HG03558 (cell line): ENCODE results near the gene POLG.
"Not testable (repeated sequence)": the region's sequence is repeated elsewhere in the genome, so short reads cannot be mapped to it uniquely, and the experiment has no call there.

ENCODE experiments used
- ATAC-seq: cut with Tn5 transposase; IDR thresholded peaks from one replicate; pipeline ENCODE4 v1.9.1; 2021; ENCODE audit warnings: moderate number of reproducible peaks; ENCODE audit not compliant: unreplicated experiment; ENCODE audit errors: extremely low read depth

Gene POLG

GRCh38 chr15:89301304-89302089 is 33.1 kb downstream of the POLG start:
- no peak for ATAC-seq

GRCh38 chr15:89299896-89300295 is 34.7 kb downstream of the POLG start:
- no peak for ATAC-seq

GRCh38 chr15:89293012-89293411 is 41.6 kb downstream of the POLG start:
- no peak for ATAC-seq

GRCh38 chr15:89291934-89292438 is 42.6 kb downstream of the POLG start:
- ATAC-seq: no peak

- no peak for ATAC-seq
Measured at GRCh38 chr15:89283201-89283600, 51.4 kb downstream of the POLG start.

- ATAC-seq: no peak
Measured at GRCh38 chr15:89282631-89283030, 52.0 kb downstream of the POLG start.

- ATAC-seq: no peak
Measured at GRCh38 chr15:89278307-89278706, 56.3 kb downstream of the POLG start.

GRCh38 chr15:89277281-89277680 is 57.3 kb downstream of the POLG start:
- not testable (repeated sequence) for ATAC-seq
